HG03571 (cell line): ENCODE results near the gene TFRC.
"Not testable (repeated sequence)": the region's sequence is repeated elsewhere in the genome, so short reads cannot be mapped to it uniquely, and the experiment has no call there.

ENCODE experiments used
- ATAC-seq: cut with Tn5 transposase; IDR thresholded peaks from one replicate; pipeline ENCODE4 v1.9.1; 2021; ENCODE audit not compliant: unreplicated experiment

The TFRC gene

GRCh38 chr3:196049653-196050052 is 32.2 kb downstream of the TFRC start:
- no peak for ATAC-seq

GRCh38 chr3:196048922-196049598 is 32.8 kb downstream of the TFRC start:
- ATAC-seq: no peak

- ATAC-seq: no peak
Observed at GRCh38 chr3:196047391-196048030, 34.4 kb downstream of the TFRC start.

- ATAC-seq: no peak
Observed at GRCh38 chr3:196044513-196044912, 37.4 kb downstream of the TFRC start.

GRCh38 chr3:196042673-196043072 is 39.2 kb downstream of the TFRC start:
- ATAC-seq: no peak

GRCh38 chr3:196039359-196039758 is 42.5 kb downstream of the TFRC start:
- no peak for ATAC-seq

- not testable (repeated sequence) for ATAC-seq
Observed at GRCh38 chr3:196026059-196026458, 55.8 kb downstream of the TFRC start.

- ATAC-seq: no peak
Observed at GRCh38 chr3:196024968-196025367, 56.9 kb downstream of the TFRC start.

GRCh38 chr3:196023947-196024346 is 57.9 kb downstream of the TFRC start:
- ATAC-seq: no peak

GRCh38 chr3:196022499-196022878 is 59.4 kb downstream of the TFRC start:
- ATAC-seq: not testable (repeated sequence)

GRCh38 chr3:196020373-196020772 is 61.5 kb downstream of the TFRC start:
- ATAC-seq: no peak

- not testable (repeated sequence) for ATAC-seq
Observed at GRCh38 chr3:196019576-196019975, 62.3 kb downstream of the TFRC start.

- not testable (repeated sequence) for ATAC-seq
Observed at GRCh38 chr3:196018159-196018558, 63.7 kb downstream of the TFRC start.

GRCh38 chr3:196016485-196016884 is 65.4 kb downstream of the TFRC start:
- no peak for ATAC-seq

- no peak for ATAC-seq
Observed at GRCh38 chr3:196016059-196016458, 65.8 kb downstream of the TFRC start.

- no peak for ATAC-seq
Observed at GRCh38 chr3:196013587-196014487, 68.1 kb downstream of the TFRC start.

GRCh38 chr3:196012941-196013476 is 68.9 kb downstream of the TFRC start:
- ATAC-seq: no peak

GRCh38 chr3:196012481-196012880 is 69.4 kb downstream of the TFRC start:
- no peak for ATAC-seq

GRCh38 chr3:196009456-196009855 is 72.4 kb downstream of the TFRC start:
- no peak for ATAC-seq

- ATAC-seq: no peak
Observed at GRCh38 chr3:196008929-196009328, 73.0 kb downstream of the TFRC start.

GRCh38 chr3:196008387-196008786 is 73.5 kb downstream of the TFRC start:
- no peak for ATAC-seq
